Activated CD4-positive, alpha-beta memory T cell treated with anti-CD3 and anti-CD28 coated beads for 36 hours (primary cell): ENCODE results near the gene HNRNPR. TPM values are rescaled to one million over a fixed set of nuclear protein-coding genes. Genes with fewer than 3 reads are reported as not detected.

ENCODE experiments used
- CTCF ChIA-PET: fragments of 350-600 bp; sonication (Branson Sonifier 250); formaldehyde crosslinking; loops from one replicate; lab custom pipeline; 2021; ENCODE audit warnings: antibody characterized with exemption, inconsistent platforms; lab: Charles Lee
- POLR2A ChIA-PET: fragments of 350-600 bp; sonication (Branson Sonifier 250); formaldehyde crosslinking; loops from one replicate; lab custom pipeline; 2021; ENCODE audit warnings: antibody characterized with exemption; lab: Charles Lee
- DNase-seq: peaks from one replicate; pipeline ENCODE4 v3.0.0-alpha.2; 2020
- H3K27ac Mint-ChIP-seq: one replicate; pipeline ENCODE4 v1.8.0; 2021; ENCODE audit warnings: mixed read lengths
- H3K27me3 Mint-ChIP-seq: one replicate; pipeline ENCODE4 v1.8.0; 2021; ENCODE audit warnings: mixed read lengths
- H3K36me3 Mint-ChIP-seq: one replicate; pipeline ENCODE4 v1.8.0; 2021; ENCODE audit warnings: mixed read lengths
- H3K4me1 Mint-ChIP-seq: one replicate; pipeline ENCODE4 v1.8.0; 2021; ENCODE audit warnings: low read depth, mixed read lengths
- H3K4me3 Mint-ChIP-seq: one replicate; pipeline ENCODE4 v1.8.0; 2021; ENCODE audit warnings: mild to moderate bottlenecking, mixed read lengths
- H3K9me3 Mint-ChIP-seq: one replicate; pipeline ENCODE4 v1.8.0; 2021; ENCODE audit warnings: mixed read lengths
- intact Hi-C: fragments of 100-400 bp; cut with micrococcal nuclease; formaldehyde crosslinking; loops from one replicate; pipeline ENCODE4 v1.15.1; 2023
- total RNA-seq, 2 experiments: library from RNA; stranded (reverse); gene quantifications; one replicate each; pipeline ENCODE4 v1.2.3, GENCODE V29; 2021

HNRNPR gene
- total RNA-seq, 2 experiments from 2014 or later = 180 to 183 TPM

DNA sequence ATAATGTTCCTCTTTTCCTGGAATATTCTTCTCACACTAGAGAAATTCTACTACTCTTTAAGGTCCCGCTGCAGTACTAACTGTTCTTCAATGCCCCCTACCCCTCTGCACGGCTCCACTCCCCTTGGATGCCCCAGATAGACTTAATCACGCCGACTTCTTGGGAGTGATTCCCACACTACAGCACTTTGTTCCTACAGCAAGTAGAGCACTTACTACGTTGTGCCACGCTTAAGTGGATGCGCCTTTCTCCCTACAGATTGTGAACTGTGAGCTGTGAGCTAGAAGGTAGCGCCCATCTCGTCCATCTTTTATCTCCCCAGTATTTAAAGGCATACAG, 23.3 kb upstream of the HNRNPR start:
- DNase-seq = no peak
- intact Hi-C loops = no loop called here
- CTCF ChIA-PET = interaction anchor here (1.0 to 4.0 kb wide), 3 partner anchors 22 to 37 kb away, joined by 3 to 20 read pairs (median 13); partner anchors contain the start of gene HNRNPR
- peaks cover 19% of the 10 kb centered on the region for H3K9me3 Mint-ChIP-seq
- no peaks in the 10 kb centered on the region for H3K27me3 Mint-ChIP-seq
- POLR2A ChIA-PET = interaction anchor here (5.5 kb wide), 1 partner anchor 22 kb away, joined by 65 read pairs; the partner anchor contains the start of gene HNRNPR
- peaks cover 30% of the 10 kb centered on the region for H3K4me1 Mint-ChIP-seq
- peaks cover 40% of the 10 kb centered on the region for H3K36me3 Mint-ChIP-seq
- peak overlapping the region; percentile 93 for H3K4me3 Mint-ChIP-seq
- peak overlapping the region; percentile 98 for H3K27ac Mint-ChIP-seq

GRCh38 chr1:23366598-23366997, 22.5 kb upstream of the HNRNPR start:
- POLR2A ChIA-PET = interaction anchor here (5.5 kb wide), 1 partner anchor 21 kb away, joined by 65 read pairs; the partner anchor contains the start of gene HNRNPR

DNA sequence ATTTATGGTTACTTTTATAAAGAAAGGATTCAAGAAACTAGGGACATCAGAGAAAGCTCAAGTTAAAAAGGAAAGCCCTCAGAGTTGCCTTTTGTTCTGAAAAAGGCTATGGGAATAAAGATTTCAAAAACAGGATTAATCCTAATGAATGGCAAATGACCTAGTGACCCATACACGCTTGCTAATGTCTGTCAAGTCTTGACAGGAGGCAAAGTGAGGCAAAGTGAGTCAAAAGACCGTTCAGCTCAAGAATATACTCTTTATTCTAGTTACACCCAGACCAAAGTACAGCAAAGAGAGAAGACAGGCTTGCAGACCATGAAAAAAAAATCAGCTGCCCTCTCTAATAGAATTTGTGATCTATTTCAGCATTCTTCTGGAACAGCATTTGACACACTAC, 22.1 kb upstream of the HNRNPR start:
- H3K4me3 Mint-ChIP-seq = no peak overlapping the region

More at GRCh38 chr1:23366598-23366997, 22.5 kb upstream of the HNRNPR start:
- Mint-ChIP-seq H3K27ac (no peak overlapping the region), H3K4me1 (peaks cover 30% of the 10 kb centered on the region), H3K27me3 (no peaks in the 10 kb centered on the region), H3K4me3 (peak overlapping the region; percentile 93), H3K36me3 (peaks cover 48% of the 10 kb centered on the region), H3K9me3 (peaks cover 27% of the 10 kb centered on the region)
- no peak for DNase-seq
- CTCF ChIA-PET = interaction anchor here (0.6 to 4.0 kb wide), 3 partner anchors 22 to 37 kb away, joined by 3 to 20 read pairs (median 13); partner anchors contain the start of gene HNRNPR
- intact Hi-C loops = no loop called here

GRCh38 chr1:23362218-23362713, 18.2 kb upstream of the HNRNPR start:
- intact Hi-C loops = no loop called here
- DNase-seq = peak; percentile 9
- peaks cover 56% of the 10 kb centered on the region for H3K9me3 Mint-ChIP-seq

More for the DNA sequence above, 22.1 kb upstream of the HNRNPR start:
- Mint-ChIP-seq H3K27me3 (no peaks in the 10 kb centered on the region), H3K9me3 (peaks cover 31% of the 10 kb centered on the region), H3K27ac (no peak overlapping the region), H3K36me3 (peaks cover 53% of the 10 kb centered on the region), H3K4me1 (peaks cover 30% of the 10 kb centered on the region)
- intact Hi-C loops = no loop called here
- ChIA-PET CTCF (interaction anchor here (3.9 to 4.0 kb wide), 2 partner anchors 21 to 38 kb away, joined by 13 to 20 read pairs; partner anchors contain the start of gene HNRNPR), POLR2A (interaction anchor here (5.5 kb wide), 1 partner anchor 21 kb away, joined by 65 read pairs; the partner anchor contains the start of gene HNRNPR)
- no peak for DNase-seq

GRCh38 chr1:23358310-23358875, 14.3 kb upstream of the HNRNPR start:
- POLR2A ChIA-PET = interaction anchor here (1.4 kb wide), 1 partner anchor 14 kb away, joined by 5 read pairs; the partner anchor contains the start of gene HNRNPR
- peaks cover 48% of the 10 kb centered on the region for H3K36me3 Mint-ChIP-seq
- CTCF ChIA-PET = no interaction called here
- no peaks in the 10 kb centered on the region for H3K27me3 Mint-ChIP-seq
- no peak for DNase-seq
- intact Hi-C loops = no loop called here
- H3K4me1 Mint-ChIP-seq = peaks cover 4% of the 10 kb centered on the region
- H3K27ac Mint-ChIP-seq = no peak overlapping the region
- peaks cover 47% of the 10 kb centered on the region for H3K9me3 Mint-ChIP-seq
- H3K4me3 Mint-ChIP-seq = no peak overlapping the region

More at GRCh38 chr1:23362218-23362713, 18.2 kb upstream of the HNRNPR start:
- no peak overlapping the region for H3K4me3 Mint-ChIP-seq
- POLR2A ChIA-PET = interaction anchor here (1.4 kb wide), 1 partner anchor 18 kb away, joined by 4 read pairs; the partner anchor contains the start of gene HNRNPR
- H3K36me3 Mint-ChIP-seq = peaks cover 77% of the 10 kb centered on the region
- CTCF ChIA-PET = interaction anchor here (1.1 kb wide), 1 partner anchor 22 kb away, joined by 3 read pairs; no protein-coding TSS in a partner anchor
- H3K27me3 Mint-ChIP-seq = no peaks in the 10 kb centered on the region
- H3K4me1 Mint-ChIP-seq = peaks cover 14% of the 10 kb centered on the region
- H3K27ac Mint-ChIP-seq = no peak overlapping the region

DNA sequence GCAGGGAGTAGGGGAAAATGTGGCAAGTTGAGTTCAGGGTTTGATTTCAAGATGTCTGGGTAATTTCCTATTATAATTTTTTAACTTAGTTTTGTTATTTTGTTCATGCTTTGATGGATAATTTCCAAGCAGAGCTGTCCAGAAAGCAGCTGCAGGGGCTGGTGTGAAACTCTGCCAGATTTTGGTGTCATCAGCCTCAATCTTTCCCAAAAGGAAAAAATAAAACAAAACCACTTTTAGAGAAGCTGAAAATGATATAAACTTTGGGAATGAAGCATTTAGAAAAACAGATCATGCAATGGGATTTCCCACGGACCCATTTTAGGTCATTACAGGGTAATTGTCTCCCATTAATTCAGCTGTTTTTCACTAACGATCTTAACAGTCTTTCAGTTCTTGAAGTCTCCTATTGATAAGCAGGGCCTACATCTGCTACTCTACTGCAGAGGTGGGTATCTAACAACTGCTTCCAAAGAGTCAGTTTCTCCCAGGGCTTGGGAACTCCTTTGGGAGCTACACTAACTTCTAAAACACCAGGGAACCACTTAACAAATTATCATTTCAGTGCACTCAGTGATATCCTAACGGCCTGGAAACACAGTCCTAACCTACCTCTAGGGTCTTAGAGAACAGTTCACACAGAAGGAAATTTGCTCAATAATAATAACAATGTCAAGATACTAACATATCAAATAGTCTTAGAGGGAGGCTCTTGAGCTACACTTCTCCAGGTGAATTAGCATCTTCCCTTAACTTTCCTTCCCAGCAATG, 13.2 kb upstream of the HNRNPR start:
- Mint-ChIP-seq H3K4me1 (peaks cover 4% of the 10 kb centered on the region), H3K27me3 (no peaks in the 10 kb centered on the region), H3K27ac (no peak overlapping the region), H3K4me3 (no peak overlapping the region), H3K36me3 (peaks cover 37% of the 10 kb centered on the region), H3K9me3 (peaks cover 36% of the 10 kb centered on the region)
- DNase-seq = no peak
- CTCF ChIA-PET = no interaction called here
- POLR2A ChIA-PET = interaction anchor here (1.4 to 1.6 kb wide), 2 partner anchors 11 to 13 kb away, joined by 4 to 5 read pairs; partner anchors contain the start of gene HNRNPR
- intact Hi-C loops = no loop called here

DNA sequence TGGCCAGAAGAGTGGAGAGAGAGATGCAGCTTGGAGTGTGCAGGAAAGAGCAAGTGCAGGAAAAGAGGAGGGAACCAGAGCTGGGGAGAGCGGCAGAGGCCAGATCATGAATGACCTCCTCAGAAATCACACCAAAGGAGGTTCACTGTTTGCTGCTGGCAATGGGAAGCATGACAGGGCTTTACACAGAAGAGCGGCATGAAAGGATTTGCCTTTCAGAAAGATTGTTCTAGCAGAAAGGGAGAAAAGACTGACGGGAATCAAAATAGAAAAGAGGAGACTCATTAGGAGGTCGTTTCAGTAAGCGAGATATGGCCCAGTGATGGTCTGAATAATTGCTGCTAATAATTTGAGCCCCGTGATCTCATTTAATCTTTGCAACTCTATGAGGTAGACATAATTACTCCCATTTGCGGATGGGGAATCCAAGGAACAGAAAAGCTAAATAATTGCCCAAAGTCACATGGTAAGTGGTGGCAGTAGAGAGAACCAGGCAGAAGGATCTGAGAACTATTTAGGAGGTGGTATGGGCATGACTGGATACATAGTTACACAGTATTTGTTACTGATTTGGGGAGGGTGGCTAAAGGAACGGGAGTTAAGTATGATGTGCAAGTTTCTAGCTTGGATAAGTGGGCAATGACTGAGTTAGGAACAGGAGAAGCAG, 12.5 kb upstream of the HNRNPR start:
- Mint-ChIP-seq H3K36me3 (peaks cover 30% of the 10 kb centered on the region), H3K4me1 (peaks cover 4% of the 10 kb centered on the region)
- intact Hi-C loops = no loop called here

GRCh38 chr1:23354245-23354644, 10.2 kb upstream of the HNRNPR start:
- Mint-ChIP-seq H3K4me3 (no peak overlapping the region), H3K27ac (no peak overlapping the region), H3K27me3 (no peaks in the 10 kb centered on the region), H3K9me3 (peaks cover 6% of the 10 kb centered on the region), H3K36me3 (peaks cover 7% of the 10 kb centered on the region), H3K4me1 (peaks cover 4% of the 10 kb centered on the region)
- POLR2A ChIA-PET = no interaction called here
- CTCF ChIA-PET = no interaction called here
- intact Hi-C loops = no loop called here
- peak; percentile 22 for DNase-seq

More for the DNA sequence above, 12.5 kb upstream of the HNRNPR start:
- no peak overlapping the region for H3K4me3 Mint-ChIP-seq
- no peak for DNase-seq
- H3K27ac Mint-ChIP-seq = no peak overlapping the region
- POLR2A ChIA-PET = interaction anchor here (1.6 kb wide), 1 partner anchor 12 kb away, joined by 4 read pairs; no protein-coding TSS in a partner anchor
- H3K9me3 Mint-ChIP-seq = peaks cover 29% of the 10 kb centered on the region
- H3K27me3 Mint-ChIP-seq = no peaks in the 10 kb centered on the region
- CTCF ChIA-PET = no interaction called here

- H3K4me1 Mint-ChIP-seq = peaks cover 4% of the 10 kb centered on the region
- ChIA-PET POLR2A (no interaction called here), CTCF (no interaction called here)
- no peak overlapping the region for H3K4me3 Mint-ChIP-seq
- H3K9me3 Mint-ChIP-seq = no peaks in the 10 kb centered on the region
- peaks cover 1% of the 10 kb centered on the region for H3K36me3 Mint-ChIP-seq
- DNase-seq = no peak
- no peaks in the 10 kb centered on the region for H3K27me3 Mint-ChIP-seq
- no peak overlapping the region for H3K27ac Mint-ChIP-seq
- intact Hi-C loops = no loop called here
Measured at GRCh38 chr1:23352096-23352695, 8.1 kb upstream of the HNRNPR start.

DNA sequence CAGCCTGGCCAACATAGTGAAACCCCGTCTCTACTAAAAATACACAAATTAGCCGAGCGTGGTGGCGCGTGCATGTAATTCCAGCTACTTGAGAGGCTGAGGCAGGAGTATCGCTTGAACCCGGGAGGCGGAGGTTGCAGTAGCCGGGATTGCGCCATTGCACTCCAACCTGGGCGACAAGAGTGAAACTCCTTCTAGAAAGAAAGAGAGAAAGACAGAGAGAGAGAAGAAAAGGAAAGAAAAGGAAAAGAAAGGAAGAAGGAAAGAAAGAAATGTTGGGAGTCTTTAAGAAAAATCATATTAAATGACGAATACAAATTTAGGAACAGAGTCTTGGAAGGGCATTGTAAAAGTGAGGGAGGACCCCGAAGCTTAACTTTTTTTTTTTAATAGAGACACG, 1.8 kb upstream of the HNRNPR start:
- intact Hi-C loops = loop anchor here (2.0 to 10.0 kb wide), 2 partner anchors 185 to 279 kb away; partner anchors contain the start of gene E2F2
- no peak overlapping the region for H3K4me3 Mint-ChIP-seq
- peaks cover 20% of the 10 kb centered on the region for H3K36me3 Mint-ChIP-seq
- DNase-seq = no peak
- POLR2A ChIA-PET = interaction anchor here (0.6 to 3.0 kb wide), 2 partner anchors 22 to 177 kb away, joined by 7 to 65 read pairs; partner anchors contain the start of gene ZNF436
- CTCF ChIA-PET = interaction anchor here (2.5 kb wide), 1 partner anchor 21 kb away, joined by 20 read pairs; no protein-coding TSS in a partner anchor
- H3K27ac Mint-ChIP-seq = no peak overlapping the region
- H3K9me3 Mint-ChIP-seq = no peaks in the 10 kb centered on the region
- H3K4me1 Mint-ChIP-seq = peaks cover 25% of the 10 kb centered on the region
- no peaks in the 10 kb centered on the region for H3K27me3 Mint-ChIP-seq
